GM12873 (cell line): ENCODE measurements around the gene ANKH.

ENCODE experiments used
- TF ChIP-seq, protein P1 (sequence below): IDR thresholded peaks from 2 replicates; pipeline ENCODE4 v1.5.1; 2012; ENCODE audit warnings: low read depth, mild to moderate bottlenecking, moderate library complexity, low read length, control low read depth; ENCODE audit not compliant: insufficient read depth; ENCODE audit errors: missing control alignments

Gene ANKH

DNA sequence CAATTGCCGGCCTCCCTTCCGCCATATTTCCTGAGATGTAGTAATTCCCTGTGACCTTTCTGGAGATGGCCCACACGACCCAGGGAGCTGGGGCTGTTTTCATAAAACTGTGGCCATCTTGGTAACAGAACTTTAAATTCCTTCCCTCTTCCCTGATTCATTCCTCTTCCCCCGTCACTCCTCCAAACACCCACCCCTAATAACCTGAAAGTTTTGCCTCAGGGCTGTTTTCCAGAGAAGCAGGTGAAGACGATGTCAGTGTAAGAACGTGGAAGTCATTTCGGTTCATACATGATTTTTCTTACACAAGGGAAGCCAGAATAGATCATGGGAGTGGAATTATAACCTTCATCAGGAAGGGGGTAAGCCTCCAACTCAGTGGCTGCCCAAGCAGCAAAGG lies 40.6 kb upstream of the ANKH start:
- TF ChIP-seq, protein P1, sequence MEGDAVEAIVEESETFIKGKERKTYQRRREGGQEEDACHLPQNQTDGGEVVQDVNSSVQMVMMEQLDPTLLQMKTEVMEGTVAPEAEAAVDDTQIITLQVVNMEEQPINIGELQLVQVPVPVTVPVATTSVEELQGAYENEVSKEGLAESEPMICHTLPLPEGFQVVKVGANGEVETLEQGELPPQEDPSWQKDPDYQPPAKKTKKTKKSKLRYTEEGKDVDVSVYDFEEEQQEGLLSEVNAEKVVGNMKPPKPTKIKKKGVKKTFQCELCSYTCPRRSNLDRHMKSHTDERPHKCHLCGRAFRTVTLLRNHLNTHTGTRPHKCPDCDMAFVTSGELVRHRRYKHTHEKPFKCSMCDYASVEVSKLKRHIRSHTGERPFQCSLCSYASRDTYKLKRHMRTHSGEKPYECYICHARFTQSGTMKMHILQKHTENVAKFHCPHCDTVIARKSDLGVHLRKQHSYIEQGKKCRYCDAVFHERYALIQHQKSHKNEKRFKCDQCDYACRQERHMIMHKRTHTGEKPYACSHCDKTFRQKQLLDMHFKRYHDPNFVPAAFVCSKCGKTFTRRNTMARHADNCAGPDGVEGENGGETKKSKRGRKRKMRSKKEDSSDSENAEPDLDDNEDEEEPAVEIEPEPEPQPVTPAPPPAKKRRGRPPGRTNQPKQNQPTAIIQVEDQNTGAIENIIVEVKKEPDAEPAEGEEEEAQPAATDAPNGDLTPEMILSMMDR, result no peak

DNA sequence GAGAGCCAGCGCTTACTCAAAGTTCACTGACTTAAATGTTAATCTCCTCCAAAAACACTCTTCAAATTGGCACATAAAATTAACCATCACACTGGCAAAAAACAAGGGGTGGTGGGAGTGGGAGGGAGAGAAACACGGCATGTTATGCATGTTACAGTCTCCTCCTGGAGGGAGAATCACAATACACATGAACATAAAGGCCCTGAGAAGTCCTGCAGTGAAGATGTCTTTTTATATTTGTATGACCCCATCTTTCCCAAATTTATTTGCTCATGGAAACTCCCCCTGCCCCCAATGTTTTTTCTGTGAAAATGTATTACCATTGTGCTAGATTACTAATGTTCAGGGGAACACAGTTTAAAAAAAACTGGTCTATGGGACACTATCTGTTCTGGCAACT lies 37.8 kb upstream of the ANKH start:
- TF ChIP-seq, protein P1, result no peak

DNA sequence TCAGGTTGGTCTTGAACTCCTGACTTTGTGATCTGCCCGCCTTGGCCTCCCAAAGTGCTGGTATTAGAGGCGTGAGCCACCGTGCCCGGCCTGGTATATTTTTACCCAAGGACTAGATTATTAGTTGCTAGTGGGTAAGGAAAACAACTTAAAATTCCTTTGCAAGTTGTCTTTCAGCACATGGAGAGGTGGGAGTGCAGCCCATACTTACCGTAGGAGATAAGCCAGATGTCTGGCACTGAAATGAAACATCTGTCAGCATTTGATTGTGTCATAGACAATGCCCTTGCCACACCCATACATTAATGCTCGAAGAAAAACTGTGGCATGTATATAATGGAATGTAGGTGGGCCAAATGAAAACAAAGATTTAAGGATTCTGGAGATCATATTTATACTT lies 36.6 kb upstream of the ANKH start:
- TF ChIP-seq, protein P1, result no peak

DNA sequence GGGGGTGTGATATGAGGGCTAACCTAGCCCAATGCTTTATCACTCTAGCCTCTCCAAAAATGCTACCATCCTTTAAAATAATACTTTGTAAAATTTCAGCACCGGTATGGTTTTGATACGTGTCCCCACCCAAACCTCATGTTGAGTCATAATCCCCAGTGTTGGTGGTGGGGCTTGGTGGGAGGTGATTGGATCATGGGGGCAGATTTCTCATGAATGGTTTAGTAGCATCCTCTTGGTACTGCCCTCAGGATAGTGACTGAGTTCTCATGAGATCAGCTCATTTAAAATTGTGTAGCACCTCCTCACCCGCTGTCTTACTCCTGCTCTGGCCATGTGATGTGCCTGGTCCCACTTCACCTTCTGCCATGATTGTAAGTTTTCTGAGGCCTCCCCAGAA lies 35.0 kb upstream of the ANKH start:
- TF ChIP-seq, protein P1, result no peak

DNA sequence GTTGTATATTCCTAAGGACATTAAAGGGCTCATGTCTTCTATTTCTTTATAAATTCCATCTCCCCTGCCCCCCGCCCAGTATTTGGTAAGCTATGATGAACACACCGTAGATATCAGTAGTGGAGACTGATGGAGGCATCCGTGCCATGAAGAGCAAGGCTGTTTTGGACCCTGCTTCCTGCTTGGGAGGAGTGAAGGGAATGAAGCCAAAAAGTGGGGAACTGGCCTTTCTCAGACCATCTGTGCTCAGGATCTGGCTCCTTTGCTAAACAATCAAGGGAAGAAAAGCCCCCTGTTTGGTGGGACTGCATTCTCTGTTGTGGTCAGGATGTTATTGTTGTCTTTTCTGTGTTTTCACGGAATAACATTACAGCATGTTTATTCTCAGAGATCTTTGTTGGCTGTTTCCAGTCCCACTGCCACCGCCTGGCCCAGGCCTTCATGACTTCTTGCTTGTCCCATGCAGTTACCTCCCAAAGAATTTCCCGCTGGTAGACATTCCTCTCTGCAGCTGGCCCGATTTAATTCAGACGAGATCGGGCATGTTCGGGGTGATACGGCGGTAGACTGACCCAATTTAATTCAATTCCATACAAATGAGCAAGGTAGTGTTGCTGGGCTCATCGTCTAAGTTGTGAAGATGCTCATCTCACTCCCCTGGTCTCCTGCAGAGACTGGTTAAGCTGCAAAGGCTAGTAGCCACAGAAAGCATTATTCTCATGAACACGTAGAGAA lies 31.4 kb upstream of the ANKH start:
- TF ChIP-seq, protein P1, result no peak

DNA sequence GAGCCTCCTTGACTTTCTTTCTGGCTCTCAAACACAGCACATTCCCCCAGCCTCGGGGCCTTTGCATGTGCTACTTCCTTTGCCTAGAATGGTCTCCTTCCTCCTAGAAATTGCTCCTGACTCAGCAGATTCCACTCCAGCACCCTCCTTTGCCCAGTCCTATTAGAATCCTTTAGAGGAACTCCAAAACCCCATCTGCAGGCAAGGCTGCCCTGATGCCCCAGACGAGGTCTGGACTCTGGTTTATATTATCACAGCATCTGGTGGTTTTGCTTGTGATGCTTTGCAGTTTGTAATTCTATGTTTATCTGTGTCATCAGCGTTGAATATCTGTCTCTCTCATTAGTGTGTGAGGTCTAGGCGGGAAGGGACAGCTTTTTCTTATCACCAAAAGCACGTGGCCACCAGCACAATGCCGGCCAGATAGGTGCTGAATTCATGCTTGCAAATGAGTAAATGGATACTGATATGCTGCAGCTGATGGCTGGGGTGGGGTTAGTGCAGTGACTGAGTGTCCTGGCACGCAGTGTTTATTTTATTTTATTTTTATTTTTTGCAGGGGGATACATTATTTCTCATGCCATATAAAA lies 30.0 kb upstream of the ANKH start:
- TF ChIP-seq, protein P1, result no peak

DNA sequence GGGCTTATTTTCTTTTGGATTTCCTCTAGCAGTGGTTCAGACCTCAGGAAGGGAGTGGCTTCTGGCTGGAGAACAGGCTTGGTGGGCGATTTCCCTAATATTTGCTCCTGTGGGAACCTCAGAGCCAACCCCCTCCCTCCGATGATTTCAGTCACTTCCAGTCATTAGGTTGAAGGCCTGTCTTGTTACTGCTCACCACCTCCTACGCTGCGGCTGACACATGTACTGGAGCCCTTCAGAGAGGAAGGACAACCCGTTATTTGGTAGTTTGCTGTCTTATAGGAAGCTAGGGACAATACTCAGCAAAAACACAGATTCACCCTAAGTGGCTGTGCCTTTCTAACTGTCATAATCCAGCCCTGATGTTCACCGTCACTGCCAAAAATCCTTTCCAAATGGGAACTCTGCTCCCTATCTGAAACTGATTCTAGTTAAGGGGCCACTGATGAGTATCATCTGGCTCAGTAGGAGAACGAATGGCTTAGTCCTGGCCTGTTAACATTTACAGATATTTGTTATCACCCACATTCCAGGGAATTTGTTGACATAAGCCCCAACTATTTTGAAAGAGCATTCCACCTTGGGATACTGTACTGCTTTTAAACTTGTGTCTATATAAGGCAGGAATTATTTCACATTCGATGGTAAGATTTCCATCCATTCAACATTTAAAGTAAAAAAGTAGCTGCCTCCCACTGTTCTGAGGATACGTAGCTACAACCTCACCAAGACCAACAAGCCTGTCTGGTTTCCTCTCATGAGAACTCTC lies 29.3 kb upstream of the ANKH start:
- TF ChIP-seq, protein P1, result no peak
